NCI-H526 treated with DMSO at 0.1 percent for 48 hours (cell line): ENCODE results near the gene KIF23.
A peak's percentile ranks its signal among the peaks of the same experiment; 100 is the strongest.

ENCODE experiments used
- DNase-seq: peaks from one replicate; lab custom pipeline; 2025; lab: John Stamatoyannopoulos, UW

Gene KIF23

GRCh38 chr15:69491038-69491505, 76.9 kb downstream of the KIF23 start:
- peak; percentile 79 for DNase-seq

DNA sequence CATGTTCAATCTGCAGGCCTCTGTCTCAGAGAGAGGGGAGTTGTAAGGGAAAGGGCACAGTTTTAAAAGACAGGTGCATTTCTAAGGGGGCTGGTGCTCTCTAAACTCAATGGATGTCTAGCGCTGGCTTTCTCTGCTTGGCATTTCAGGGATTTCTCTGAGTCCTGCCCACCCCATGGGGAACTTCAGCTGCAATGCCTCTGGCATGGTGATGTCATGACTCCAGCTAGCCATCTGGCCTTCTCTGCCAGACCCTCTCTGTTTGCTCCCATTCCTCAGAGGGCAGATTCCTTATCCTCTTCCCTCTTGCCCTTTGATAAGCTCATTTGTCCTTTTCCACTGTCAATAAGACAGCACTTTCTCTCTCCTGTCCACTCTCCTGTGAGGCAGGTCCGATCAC, 79.3 kb downstream of the KIF23 start:
- no peak for DNase-seq

- no peak for DNase-seq
Observed at GRCh38 chr15:69496001-69496400, 81.9 kb downstream of the KIF23 start.

- no peak for DNase-seq
Observed at GRCh38 chr15:69497076-69497475, 82.9 kb downstream of the KIF23 start.

GRCh38 chr15:69497667-69498066, 83.5 kb downstream of the KIF23 start:
- DNase-seq: no peak
